Muscle of leg (tissue), 11 donors: ENCODE data around the gene EMID1. TPM values are rescaled to one million over a fixed set of nuclear protein-coding genes. Genes with fewer than 3 reads are reported as not detected.

Experiments used
- DNase-seq: peaks from one replicate; pipeline ENCODE4 v3.0.0; 2013
- H3K27ac ChIP-seq: one replicate; pipeline ENCODE4 v1.5.1; 2013; ENCODE audit warnings: mild to moderate bottlenecking, low read length, control low read depth
- H3K27me3 ChIP-seq: one replicate; pipeline ENCODE4 v1.6.1; 2013; ENCODE audit warnings: low read length; ENCODE audit not compliant: control insufficient read depth, insufficient read depth
- H3K36me3 ChIP-seq: one replicate; pipeline ENCODE4 v1.6.1; 2013; ENCODE audit warnings: low read length; ENCODE audit not compliant: control insufficient read depth, insufficient read depth
- H3K4me1 ChIP-seq: one replicate; pipeline ENCODE4 v1.6.1; 2013; ENCODE audit warnings: low read length; ENCODE audit not compliant: control insufficient read depth, insufficient read depth
- H3K4me3 ChIP-seq: one replicate; pipeline ENCODE4 v1.5.1; 2013; ENCODE audit warnings: low read length, control low read depth
- H3K9me3 ChIP-seq: replicated peaks from 2 replicates; pipeline ENCODE4 v1.6.1; 2013; ENCODE audit warnings: low read depth, low read length; ENCODE audit not compliant: control insufficient read depth
- WGBS: methylation state at CpG from one replicate; pipeline ENCODE4 v1.1.5; 2013; ENCODE audit warnings: missing lambda C conversion rate; ENCODE audit not compliant: insufficient coverage; 5-methylcytosine and 5-hydroxymethylcytosine counted together
- polyA plus RNA-seq, 8 donors: library from polyadenylated mRNA; unstranded; fragments of 120-200 nt; gene quantifications; one replicate each; pipeline versions ENCODE4 v1.2.1 to v1.2.3, GENCODE V29; 2013; ENCODE audit warnings: inconsistent platforms in 1 of 8, low replicate concordance in 1 of 8; ENCODE audit not compliant: insufficient read length in 8 of 8, insufficient read depth in 1 of 8
- total RNA-seq: library from RNA; stranded (reverse); fragments of 120-200 nt; gene quantifications from one replicate; pipeline ENCODE4 v1.2.4, GENCODE V29; 2013

EMID1 gene
- total and polyA plus RNA-seq, 9 donors = 5.2 to 20.4 (median 7.2) TPM

DNA sequence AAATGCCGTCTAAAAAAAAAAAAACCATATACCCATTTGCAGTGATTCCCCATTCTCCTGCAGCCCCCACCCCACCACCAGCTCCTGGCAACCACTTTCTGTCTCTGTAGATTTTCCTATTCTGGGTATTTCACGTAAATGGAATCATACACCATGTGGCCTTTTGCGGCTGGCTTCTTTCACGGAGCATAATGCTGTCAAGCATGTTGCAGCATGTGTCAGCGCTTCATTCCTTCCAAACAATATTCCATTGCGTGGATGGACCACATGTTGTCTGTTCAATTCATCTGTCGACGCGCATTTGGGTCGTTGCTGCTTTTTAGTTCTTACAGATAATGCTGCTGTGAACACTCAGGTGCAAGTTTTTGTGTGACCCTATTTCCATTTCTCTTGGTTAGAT, 14.8 kb upstream of the EMID1 start:
- WGBS = 82% methylated on average over 5 of the region's 10 CpGs
- Histone ChIP-seq H3K4me3 (no peak overlapping the region), H3K27ac (no peak overlapping the region), H3K9me3 (no peaks in the 10 kb centered on the region), H3K27me3 (no peaks in the 10 kb centered on the region), H3K4me1 (peaks cover 11% of the 10 kb centered on the region), H3K36me3 (no peaks in the 10 kb centered on the region)
- DNase-seq = peak; percentile 34

DNA sequence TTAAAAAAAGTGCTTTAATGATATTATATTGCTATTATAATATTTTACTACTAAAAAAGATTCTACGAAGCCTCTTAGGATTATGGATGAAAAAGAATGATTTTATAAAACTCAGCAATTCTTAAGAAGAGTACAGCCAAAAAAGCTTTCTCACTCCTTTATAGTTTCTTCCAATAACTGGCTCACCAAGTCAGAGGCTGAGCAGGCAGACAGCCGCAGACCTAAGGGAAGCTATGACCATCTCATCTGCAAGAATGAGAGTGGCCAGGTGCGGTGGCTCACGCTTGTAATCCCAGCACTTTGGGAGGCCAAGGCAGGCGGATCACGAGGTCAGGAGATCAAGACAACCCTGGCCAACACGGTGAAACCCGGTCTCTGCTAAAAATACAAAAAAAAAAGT, 12.7 kb upstream of the EMID1 start:
- 32% methylated on average over 5 of the region's 8 CpGs for WGBS
- H3K27ac ChIP-seq = no peak overlapping the region
- no peaks in the 10 kb centered on the region for H3K9me3 ChIP-seq
- peaks cover 7% of the 10 kb centered on the region for H3K4me1 ChIP-seq
- DNase-seq = peak; percentile 45
- no peaks in the 10 kb centered on the region for H3K27me3 ChIP-seq
- H3K36me3 ChIP-seq = no peaks in the 10 kb centered on the region
- no peak overlapping the region for H3K4me3 ChIP-seq

DNA sequence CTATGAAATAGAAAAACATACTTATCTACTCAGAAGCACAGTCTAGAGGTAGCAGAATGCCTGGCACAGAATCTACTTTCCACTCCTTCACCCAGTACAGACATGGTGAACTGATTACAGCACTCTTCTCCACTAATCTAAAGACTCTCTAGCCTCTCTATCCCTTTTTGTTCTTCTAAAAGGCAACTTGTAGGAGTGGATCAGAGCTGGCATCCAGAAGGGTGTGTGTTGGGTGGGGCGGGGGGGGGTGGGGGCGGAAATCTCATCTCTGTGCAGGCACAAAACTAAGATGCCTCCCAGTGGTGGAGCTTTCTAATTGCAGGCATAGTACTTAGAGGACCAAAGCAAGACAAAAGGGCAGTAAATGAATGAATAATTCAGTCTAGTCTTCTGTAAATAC, 11.5 kb upstream of the EMID1 start:
- WGBS = no CpG with 5 or more reads among the region's 2 CpGs

DNA sequence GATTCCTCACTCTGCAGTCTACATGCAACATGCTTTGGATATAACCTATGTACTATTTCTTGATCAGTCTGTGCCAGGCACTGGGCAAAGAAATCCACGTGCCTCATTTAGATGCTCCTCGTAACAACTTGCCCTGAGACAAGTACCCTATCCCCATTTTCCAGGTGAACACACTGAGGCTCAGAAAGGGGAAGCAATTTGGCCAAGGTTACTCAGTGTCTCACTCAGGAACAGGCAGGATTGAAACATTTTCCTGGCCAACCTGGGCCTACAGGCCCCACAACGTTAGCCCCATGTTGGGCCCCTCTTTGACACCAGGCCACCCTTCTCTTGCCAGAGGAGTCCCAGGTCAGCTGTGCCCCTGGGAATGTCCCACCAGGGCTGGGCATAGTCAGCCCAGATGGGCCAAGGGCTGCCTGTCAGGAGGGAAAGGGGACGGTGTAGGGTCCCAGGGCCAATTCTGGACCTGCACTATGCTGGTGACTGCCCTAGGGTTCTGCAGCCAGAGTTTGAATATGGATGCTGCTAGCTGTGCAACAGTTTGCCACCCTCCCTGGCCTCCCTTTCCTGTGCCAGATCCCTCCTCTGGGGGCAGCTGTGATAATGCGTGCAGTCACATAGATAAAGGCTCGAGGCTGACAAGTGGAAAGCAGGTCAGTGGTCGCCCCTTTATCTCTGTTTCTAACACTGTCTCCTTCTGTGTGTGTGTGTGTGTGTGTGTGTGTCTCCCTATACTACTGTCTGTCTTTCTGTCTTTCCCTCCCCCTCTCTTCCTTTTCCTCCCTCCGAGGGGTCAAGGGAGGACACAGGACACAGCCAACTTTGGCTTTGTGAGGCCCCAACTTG, 10.4 kb upstream of the EMID1 start:
- 78% methylated on average over 4 of the region's 8 CpGs for WGBS
- no peaks in the 10 kb centered on the region for H3K36me3 ChIP-seq

More for the DNA sequence above, 11.5 kb upstream of the EMID1 start:
- Histone ChIP-seq H3K9me3 (peaks cover 2% of the 10 kb centered on the region), H3K27me3 (no peaks in the 10 kb centered on the region), H3K36me3 (no peaks in the 10 kb centered on the region), H3K27ac (no peak overlapping the region), H3K4me3 (no peak overlapping the region), H3K4me1 (peaks cover 5% of the 10 kb centered on the region)
- DNase-seq = no peak

DNA sequence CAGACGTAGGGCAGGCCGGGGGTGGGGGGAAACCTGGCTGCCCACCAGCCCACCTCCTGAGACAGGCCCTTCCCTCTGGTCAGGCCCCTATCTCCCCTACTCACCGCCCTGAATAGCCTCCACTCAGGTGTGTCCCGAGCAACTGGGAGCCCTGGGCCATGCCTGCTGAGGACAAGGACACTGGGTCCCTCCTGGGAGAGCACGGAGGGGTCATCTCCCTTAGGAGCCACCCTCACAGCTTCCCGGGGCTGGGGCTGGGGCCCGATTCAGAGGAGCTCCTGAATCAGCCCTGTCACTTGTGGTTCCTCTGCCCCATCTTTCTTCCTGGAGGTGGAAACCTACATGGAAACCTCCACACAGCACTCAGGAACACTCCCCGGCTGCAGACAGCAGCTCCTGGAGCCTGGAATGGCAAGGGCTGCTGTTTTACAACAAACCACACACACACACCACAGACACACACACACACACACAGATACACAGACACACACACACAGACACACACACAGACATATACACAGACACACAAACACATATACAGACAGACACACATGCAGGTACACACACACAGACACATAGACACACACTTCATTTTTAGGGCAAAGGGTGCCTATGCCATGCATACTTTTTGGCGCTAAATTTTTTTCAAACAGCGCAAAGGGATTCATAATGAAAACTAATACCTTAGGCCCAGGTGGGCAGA, 9.6 kb upstream of the EMID1 start:
- Histone ChIP-seq H3K27ac (no peak overlapping the region), H3K36me3 (no peaks in the 10 kb centered on the region), H3K4me3 (no peak overlapping the region), H3K27me3 (no peaks in the 10 kb centered on the region), H3K4me1 (peaks cover 5% of the 10 kb centered on the region), H3K9me3 (peaks cover 2% of the 10 kb centered on the region)
- DNase-seq = no peak
- 60% methylated on average over 9 of the region's 10 CpGs for WGBS

More for the DNA sequence above, 10.4 kb upstream of the EMID1 start:
- no peak for DNase-seq
- no peaks in the 10 kb centered on the region for H3K27me3 ChIP-seq
- H3K9me3 ChIP-seq = peaks cover 2% of the 10 kb centered on the region
- peaks cover 5% of the 10 kb centered on the region for H3K4me1 ChIP-seq
- H3K4me3 ChIP-seq = no peak overlapping the region
- H3K27ac ChIP-seq = no peak overlapping the region

DNA sequence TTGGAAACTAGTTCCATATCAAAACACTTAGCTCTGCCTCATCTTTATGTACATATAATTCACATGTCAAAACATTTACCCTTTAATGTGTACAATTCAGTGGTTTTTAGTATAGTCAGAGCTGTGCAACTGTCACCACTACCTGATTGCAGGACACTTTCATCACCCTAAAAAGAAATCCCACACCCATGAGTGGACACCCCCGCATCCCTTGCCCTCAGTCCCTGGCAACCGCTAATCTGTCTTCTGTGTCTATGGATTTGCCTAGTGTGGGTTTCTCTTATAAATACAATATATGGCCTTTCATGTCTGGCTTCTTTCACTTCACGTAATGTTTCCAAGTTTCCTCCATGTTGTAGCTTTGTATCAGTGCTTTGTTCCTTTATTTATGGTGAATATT, 8.6 kb upstream of the EMID1 start:
- H3K4me3 ChIP-seq = no peak overlapping the region
- H3K4me1 ChIP-seq = peaks cover 10% of the 10 kb centered on the region
- WGBS = no CpG with 5 or more reads among the region's 3 CpGs
- no peak for DNase-seq
- H3K27me3 ChIP-seq = no peaks in the 10 kb centered on the region
- H3K9me3 ChIP-seq = peaks cover 2% of the 10 kb centered on the region
- no peaks in the 10 kb centered on the region for H3K36me3 ChIP-seq
- no peak overlapping the region for H3K27ac ChIP-seq

DNA sequence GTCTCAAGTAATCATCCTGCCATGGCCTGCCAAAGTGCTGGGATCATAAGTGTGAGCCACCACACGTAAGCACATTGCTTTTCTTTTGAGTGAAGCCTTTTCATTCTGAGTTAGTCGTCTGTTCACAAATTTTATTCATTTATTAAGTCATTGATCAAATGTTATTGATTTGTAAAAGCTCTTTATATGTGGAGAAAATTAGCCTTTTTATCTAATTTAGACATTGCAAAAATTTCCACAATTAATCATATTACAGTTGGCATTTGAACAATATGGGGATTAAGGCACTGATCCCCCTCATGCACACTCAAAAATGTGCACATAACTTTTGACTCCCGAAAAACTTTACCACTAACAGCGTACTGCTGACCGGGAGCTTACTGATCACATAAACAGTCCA, 7.5 kb upstream of the EMID1 start:
- no peak for DNase-seq
- Histone ChIP-seq H3K9me3 (peaks cover 2% of the 10 kb centered on the region), H3K27ac (no peak overlapping the region), H3K4me3 (no peak overlapping the region), H3K27me3 (no peaks in the 10 kb centered on the region), H3K36me3 (no peaks in the 10 kb centered on the region), H3K4me1 (peaks cover 20% of the 10 kb centered on the region)
- 100% methylated on average over 2 of the region's 5 CpGs for WGBS

DNA sequence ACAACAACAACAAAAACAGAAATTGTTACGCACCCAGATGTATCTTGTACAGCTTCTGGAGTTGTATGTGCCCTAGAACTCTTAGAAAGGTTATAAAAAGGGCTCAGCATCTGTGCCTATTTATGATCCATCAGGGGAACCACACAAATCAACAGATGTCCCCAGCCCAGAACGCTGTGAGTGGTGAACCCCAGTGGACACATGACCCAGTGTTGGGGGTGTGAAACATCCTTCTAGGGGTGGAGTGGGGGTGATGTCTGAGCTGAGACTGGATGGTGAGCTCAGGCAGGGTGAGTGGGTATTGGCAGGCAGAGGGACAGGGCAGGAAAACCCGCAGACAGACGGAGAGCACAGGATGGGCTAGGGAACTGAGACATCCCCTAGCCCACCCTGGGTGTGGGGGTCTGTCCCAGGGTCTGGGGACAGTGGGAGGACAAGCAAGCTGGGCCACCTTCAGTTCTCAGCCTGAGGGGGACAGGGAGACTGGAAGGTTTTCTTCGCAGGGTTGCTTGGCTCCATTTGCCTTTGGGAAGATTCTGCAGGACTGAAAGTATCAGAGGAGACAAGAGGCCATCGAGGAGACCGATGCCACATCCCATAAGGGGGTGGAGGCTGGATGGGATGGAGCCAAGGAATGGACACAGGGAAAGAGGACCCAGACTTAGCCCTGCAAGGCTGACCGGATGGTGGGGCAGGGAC, 5.8 kb upstream of the EMID1 start:
- peaks cover 20% of the 10 kb centered on the region for H3K4me1 ChIP-seq
- no peak for DNase-seq
- H3K27me3 ChIP-seq = no peaks in the 10 kb centered on the region
- no peak overlapping the region for H3K27ac ChIP-seq
- H3K9me3 ChIP-seq = peaks cover 2% of the 10 kb centered on the region
- H3K36me3 ChIP-seq = no peaks in the 10 kb centered on the region
- no peak overlapping the region for H3K4me3 ChIP-seq
- WGBS = 46% methylated on average over 4 of the region's 8 CpGs

DNA sequence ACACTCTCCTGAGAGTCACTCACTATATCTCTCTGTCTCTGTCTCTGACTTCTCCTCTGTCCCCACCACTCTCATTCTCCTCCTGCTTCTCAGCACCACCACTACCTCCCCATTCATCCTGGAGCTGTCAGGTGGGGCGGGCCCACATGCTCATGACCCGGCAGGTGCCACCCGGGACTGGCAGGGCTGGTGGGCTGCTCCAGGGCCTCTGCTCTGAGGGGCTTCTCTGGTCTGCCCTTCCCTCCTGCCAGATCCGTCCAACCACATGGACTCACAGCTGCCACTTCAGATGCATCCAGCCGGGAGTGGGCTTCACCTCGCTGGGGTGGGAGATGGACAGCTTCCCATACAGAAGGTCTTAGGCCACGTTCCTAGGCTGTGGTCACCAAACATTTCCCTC, 4.8 kb upstream of the EMID1 start:
- no peaks in the 10 kb centered on the region for H3K27me3 ChIP-seq
- DNase-seq = no peak
- WGBS = 77% methylated on average over 6 of the region's 7 CpGs
- H3K36me3 ChIP-seq = no peaks in the 10 kb centered on the region
- peaks cover 21% of the 10 kb centered on the region for H3K4me1 ChIP-seq
- H3K9me3 ChIP-seq = peaks cover 2% of the 10 kb centered on the region
- H3K4me3 ChIP-seq = no peak overlapping the region
- no peak overlapping the region for H3K27ac ChIP-seq

DNA sequence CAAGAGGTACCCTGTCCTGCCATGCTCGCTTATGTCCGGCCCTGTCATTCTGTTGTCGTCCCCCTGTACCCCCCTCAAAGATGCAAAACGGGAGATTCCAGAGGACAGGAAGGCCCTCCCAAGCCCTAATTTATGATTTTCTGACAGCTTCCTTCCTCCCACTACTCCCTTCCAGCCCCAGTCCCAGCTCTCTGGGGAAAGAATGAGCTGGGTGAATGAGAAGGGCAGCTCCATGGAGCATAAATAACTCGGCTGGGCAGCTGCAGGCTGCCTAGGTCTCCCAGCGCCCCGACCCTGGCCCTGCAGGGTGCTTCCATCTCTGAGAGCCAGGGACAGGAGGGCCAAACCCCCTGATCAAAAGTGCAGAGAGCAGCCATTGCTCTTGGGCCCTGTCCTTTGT, 3.9 kb upstream of the EMID1 start:
- DNase-seq = no peak
- Histone ChIP-seq H3K4me1 (peaks cover 28% of the 10 kb centered on the region), H3K36me3 (no peaks in the 10 kb centered on the region), H3K9me3 (peaks cover 2% of the 10 kb centered on the region), H3K27ac (no peak overlapping the region), H3K4me3 (no peak overlapping the region), H3K27me3 (peaks cover 8% of the 10 kb centered on the region)
- 64% methylated on average over 5 of the region's 7 CpGs for WGBS
